NCI-H1694 treated with DMSO at 0.1 percent for 48 hours (cell line): ENCODE measurements around the gene DRC3.
"Not testable (repeated sequence)": the region's sequence is repeated elsewhere in the genome, so short reads cannot be mapped to it uniquely, and the experiment has no call there.

Experiments used
- DNase-seq: peaks from one replicate; lab custom pipeline; 2025; lab: John Stamatoyannopoulos, UW

The DRC3 gene

GRCh38 chr17:17942846-17943245, 29.8 kb upstream of the DRC3 start:
- no peak for DNase-seq

DNA sequence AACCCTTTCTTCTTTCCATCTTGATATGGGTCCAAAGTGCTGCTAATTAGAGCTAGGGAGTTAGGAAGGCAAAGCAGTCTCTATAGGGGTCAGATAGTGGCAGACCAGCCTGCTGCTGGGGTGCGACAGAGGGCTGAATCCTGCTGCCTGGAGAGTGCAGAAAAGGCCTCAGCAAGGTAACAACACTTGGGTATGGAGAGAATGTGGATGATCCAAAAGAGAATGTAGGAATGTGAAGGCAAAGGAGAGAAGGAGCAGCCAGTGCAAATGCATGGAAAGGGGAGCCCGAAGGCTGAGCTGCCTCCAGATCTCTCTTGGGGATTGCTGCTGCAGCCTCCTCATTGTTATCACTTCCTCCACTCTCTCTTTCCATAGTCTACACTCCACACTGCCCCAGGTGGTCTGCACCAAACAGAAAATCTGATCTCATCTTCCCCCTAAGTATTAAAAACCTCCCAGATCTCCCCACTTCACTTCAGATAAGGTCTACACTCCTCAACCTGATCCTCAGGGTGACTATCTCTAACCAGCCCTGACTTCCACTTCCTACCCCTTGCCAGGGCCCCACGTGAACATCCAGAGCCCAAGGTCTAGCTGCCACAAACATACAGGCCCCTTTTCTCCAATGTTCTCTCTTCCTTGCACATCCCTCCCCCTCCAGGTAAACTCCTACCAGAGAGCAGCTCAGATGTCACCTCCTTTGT, 29.2 kb upstream of the DRC3 start:
- no peak for DNase-seq

GRCh38 chr17:17944242-17944641, 28.4 kb upstream of the DRC3 start:
- no peak for DNase-seq

DNA sequence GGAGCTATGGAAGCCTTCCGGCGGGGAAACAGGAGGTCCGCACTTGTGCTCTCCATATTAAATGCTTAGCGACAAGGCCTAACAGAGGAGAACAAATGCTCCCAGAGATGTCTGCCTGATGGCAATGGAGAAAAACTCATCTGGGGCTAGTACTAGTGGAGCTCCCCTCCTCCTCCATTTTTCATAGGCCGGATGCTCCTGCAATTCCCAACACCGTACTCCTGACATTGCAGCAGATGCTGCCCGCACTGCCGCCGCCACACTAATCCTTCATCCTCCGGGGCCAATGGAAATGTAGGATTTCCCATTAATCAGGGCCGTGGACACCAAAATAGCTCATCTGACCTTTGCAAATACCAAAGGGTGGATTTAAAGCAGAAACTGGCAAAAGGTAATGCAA, 27.9 kb upstream of the DRC3 start:
- DNase-seq = no peak

- DNase-seq = no peak
These were observed 26.6 kb upstream of the DRC3 start for GRCh38 chr17:17946093-17946492.

GRCh38 chr17:17947309-17947708, 25.4 kb upstream of the DRC3 start:
- no peak for DNase-seq

DNA sequence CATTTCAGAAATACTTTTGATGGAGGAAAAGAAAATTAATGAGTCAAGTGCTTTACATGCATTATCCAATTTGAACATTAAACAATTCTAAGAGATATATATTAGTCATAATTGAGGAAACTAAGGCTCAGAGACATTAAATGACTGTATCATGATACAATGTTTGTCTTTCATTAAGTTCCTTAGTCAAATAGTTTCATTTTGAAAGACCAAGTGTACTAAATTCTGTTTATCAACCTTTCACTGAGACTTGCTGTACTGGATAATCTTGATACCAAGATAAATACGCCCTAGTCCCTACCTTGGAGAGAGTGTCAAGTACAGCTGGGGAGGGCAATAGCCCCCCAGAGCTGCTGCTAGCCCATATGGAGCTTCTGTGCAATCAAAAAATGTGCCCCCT, 24.7 kb upstream of the DRC3 start:
- no peak for DNase-seq

DNA sequence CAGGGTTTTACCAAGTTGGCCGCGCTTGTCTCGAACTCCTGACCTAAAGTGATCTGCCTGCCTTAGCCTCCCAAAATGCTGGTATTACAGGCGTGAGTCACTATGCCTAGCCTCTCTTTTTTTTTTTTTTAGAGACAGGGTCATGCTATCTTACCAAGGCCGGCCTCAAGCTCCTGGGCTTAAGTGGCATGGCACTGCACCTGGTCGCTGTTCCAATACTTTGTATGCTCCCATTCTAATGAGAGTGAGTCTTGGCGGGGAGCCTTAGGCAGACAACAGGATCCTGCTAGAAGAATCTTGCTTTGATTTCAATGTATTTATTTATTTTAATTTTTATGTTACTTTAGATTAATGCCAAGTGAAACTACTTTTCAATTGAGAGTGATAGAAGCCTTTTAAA, 22.3 kb upstream of the DRC3 start:
- DNase-seq = no peak

DNA sequence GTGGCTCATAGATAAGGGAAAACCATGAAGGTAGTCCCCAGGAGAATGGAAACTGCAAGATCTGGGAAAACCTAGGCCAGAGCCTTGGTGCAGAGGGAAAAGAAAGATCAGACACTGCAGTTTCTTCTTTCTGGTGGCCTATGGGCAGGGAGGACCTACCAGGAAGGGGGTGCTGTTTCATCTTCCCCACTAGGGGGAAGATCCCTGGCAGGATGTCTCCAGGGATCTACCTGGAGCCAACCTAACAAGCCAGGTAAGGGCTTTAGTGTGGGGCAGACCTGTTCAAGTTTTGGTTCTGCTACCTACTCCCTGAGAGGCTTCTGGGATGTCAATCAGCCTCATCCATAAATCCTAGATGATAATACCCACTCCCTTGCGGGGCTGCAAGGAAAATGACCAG, 21.9 kb upstream of the DRC3 start:
- DNase-seq = no peak

- no peak for DNase-seq
These were observed 21.1 kb upstream of the DRC3 start for GRCh38 chr17:17951524-17951923.

GRCh38 chr17:17952691-17953090, 20.0 kb upstream of the DRC3 start:
- DNase-seq = no peak

- no peak for DNase-seq
These were observed 18.6 kb upstream of the DRC3 start for GRCh38 chr17:17954079-17954478.

DNA sequence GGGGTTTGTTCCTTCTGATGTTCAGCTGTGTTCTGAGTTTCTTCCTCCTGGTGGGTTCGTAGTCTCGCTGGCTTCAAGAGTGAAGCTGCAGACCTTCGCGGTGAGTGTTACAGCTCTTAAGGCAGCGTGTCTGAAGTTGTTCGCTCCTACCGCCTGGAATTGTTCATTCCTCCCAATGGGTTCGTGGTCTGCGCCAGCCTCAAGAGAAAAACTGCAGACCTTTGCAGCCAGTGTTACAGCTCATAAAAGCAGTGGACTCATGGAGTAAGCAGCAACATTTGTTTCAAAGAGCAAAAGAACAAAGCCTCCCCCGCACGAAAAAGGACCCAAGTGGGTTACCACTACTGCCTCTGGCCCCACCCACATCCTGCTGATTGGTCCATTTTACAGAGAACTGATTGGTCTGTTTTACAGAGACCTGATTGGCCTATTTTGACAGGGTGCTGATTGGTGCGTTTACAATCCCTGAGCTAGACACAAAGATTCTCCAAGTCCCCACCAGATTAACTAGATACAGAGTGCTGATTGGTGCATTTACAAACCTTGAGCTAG, 16.8 kb upstream of the DRC3 start:
- not testable (repeated sequence) for DNase-seq

- DNase-seq = no peak
These were observed 15.1 kb upstream of the DRC3 start for GRCh38 chr17:17957584-17957916.

DNA sequence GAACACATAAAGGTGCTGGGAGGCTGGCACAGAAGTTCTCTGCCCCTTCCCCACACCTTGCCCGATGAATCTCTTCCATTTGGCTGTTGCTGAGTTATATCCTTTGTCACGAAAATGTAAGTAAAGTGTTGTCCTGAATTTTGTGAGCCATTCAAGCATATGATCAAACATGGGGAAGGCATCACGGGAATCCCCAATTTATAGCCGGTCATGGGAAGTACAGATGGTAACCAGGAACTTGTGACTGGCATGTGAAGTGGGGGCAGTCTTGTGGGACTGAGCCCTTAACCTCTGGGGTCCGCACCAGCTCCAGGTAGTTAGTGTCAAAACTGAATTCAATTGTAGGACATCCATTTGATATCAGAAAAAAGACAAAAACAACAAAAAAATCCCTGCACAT, 13.7 kb upstream of the DRC3 start:
- no peak for DNase-seq

DNA sequence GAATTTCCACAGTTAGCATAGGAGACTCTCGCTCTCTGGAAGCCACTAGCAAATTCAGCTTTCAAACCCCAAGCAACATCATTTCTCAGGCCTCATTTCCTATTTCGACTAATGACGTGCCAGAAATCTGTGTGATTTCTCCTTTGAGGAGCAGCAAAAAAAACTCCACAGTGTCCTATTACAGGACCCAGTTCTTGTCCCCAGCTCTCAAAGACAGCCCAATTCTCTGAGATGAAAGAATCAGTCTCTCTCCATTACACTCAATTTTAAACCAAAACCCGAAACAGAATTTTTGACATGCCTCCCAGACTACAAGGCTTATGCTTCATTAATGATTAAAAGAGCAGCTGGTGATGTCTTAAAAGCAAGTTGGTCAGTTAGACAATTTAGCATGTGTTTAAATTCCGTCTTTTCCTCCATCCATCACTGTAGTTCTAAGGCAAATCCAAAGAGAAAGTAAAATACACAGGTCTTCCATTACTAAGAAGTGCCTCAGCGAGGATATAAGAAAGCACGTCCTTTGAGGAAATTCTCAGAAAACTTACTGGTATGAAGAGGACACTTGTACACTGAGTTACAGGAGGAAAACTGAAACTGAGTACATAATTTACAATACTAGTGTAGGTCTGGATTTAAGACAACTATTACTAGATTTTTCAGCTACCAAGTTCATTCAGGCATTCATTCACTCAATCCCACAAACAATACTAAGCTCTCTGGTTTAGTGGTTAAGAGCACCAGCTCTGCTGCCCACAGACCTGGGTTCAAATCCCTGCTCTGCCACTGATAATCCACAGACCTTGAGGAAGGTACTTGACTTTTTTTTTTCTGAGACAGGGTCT, 12.9 kb upstream of the DRC3 start:
- DNase-seq = no peak

- DNase-seq = no peak
These were observed 12.1 kb upstream of the DRC3 start for GRCh38 chr17:17960500-17961030.

- no peak for DNase-seq
These were observed 9.6 kb upstream of the DRC3 start for GRCh38 chr17:17963066-17963465.

- no peak for DNase-seq
These were observed 8.8 kb upstream of the DRC3 start for GRCh38 chr17:17963694-17964436.

- DNase-seq = no peak
These were observed 8.0 kb upstream of the DRC3 start for GRCh38 chr17:17964710-17965109.

DNA sequence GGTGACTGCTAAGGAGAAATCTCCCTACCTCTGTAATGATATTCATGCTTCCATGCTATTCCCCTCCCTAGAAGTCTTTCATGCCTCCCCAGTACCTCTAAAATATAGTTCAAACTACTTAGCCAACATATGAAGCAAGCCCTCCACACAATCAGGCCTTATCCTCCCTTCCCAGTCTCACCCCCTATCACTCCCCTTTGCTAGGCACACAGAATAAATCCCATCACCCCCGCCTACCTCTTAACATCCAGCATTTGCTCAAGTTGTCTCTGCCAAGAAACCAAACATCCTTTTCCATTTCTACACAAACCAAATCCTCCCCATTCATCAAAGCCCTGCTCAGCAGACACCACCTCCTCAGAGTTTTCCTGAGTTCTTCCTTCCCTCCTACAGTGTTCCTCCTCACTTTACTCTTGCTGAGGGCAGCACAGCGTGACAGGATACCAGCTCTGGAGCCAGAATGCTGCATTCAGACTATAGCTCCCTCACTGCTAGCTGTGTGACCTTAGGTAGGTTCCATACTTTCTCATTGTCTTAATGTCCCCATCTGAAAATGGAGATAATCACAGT, 7.4 kb upstream of the DRC3 start:
- no peak for DNase-seq

DNA sequence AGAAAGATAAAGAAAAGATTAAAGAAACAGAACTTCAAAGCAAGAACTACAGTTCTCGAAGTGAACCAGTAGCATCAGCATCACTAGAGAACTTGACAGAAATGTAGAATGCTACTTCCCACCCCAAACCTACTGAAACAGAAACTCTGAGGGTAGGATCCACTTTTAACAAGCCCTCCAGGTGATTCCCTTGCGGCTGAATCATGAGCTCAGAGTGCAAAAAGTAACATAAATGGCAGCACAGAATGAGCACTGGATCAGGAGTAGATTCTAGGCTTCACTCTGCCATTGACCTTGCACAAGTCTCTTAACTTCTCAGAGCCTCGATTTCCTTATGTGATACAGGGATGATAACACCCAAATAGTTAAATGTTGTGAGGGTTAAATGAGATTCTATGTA, 6.3 kb upstream of the DRC3 start:
- DNase-seq = no peak
